GM18870 (cell line): ENCODE results near the gene SH3RF3.

Experiments used
- ATAC-seq: cut with Tn5 transposase; IDR thresholded peaks from one replicate; pipeline ENCODE4 v1.9.1; 2021; ENCODE audit warnings: moderate library complexity; ENCODE audit not compliant: unreplicated experiment

SH3RF3 gene

GRCh38 chr2:109439390-109439786 is 310.4 kb downstream of the SH3RF3 start:
- ATAC-seq = no peak

- ATAC-seq = no peak
Measured at GRCh38 chr2:109439986-109440385, 311.0 kb downstream of the SH3RF3 start.

DNA sequence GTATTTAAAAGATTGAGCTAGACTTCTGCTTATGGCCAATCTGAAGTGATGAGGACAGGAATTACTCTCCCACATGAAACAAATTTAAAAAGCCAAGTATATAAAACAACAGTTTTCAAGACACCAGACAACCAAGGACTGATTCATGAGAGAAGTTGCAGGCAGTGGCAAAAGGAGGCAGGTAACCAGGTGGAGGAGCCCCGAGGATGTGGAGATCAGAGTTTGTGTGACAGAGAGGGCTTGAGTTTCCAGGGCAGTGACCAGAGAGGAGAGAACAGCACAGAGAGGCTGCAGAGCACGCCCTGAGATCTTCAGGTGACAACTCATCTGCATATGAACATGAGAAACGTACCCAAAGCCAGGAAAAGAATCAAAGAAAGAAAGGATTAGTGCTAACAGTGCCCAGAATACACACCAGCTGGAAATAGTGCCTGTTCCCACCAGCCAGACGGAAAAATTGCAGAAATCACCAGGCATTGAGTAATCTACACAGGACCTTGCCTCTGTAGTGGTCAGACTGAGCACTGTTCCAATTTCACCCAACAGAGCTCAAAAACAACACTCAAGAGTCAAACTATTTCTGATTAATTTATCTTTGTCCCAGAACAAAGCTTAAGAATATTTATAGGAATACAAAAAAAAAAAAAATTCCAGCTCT is 311.6 kb downstream of the SH3RF3 start:
- no peak for ATAC-seq

DNA sequence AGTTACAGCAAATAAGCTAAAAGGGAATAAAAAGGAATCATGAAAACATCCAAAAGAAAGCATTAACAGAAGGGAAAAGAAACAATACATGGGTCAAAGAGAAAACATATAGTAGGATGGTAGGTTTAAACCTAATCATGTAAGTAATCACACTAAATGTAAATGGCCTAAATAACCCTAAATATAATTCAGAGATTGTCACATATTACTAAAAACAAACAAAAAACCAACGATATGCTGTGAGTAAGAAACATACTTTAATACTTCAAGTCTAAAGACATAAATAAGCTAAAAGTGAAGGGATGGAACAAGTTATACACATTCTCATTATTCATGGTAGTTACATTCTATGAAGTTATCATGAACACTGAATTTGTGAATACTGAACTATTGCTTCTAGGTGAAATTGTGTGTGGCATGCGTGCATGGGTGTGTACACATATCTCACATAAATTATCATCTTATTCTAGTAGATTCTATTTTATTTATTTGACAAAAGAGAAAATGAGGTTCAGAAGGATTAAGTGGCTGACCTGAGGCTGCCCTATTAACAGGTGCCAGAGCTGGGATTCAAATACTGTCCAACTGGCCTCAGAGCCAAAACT is 313.8 kb downstream of the SH3RF3 start:
- ATAC-seq = no peak

DNA sequence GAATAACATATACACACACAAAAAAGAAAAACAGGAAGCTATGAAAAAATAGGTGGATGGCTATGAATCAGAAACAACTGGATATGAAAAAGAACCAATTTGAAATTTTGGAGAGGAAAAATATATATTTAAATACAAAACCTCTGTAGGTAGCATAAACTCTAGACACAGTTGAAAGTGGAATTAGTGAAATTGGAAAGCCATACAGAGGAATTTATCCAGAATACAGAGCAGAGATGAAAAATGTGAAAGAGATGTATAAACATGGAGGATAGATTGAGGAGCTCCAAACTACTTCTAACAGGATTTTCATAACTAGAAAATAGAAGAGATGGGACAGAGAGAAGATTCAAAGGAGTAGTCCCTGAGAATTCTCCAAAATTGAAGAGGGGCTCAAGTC is 315.9 kb downstream of the SH3RF3 start:
- no peak for ATAC-seq

DNA sequence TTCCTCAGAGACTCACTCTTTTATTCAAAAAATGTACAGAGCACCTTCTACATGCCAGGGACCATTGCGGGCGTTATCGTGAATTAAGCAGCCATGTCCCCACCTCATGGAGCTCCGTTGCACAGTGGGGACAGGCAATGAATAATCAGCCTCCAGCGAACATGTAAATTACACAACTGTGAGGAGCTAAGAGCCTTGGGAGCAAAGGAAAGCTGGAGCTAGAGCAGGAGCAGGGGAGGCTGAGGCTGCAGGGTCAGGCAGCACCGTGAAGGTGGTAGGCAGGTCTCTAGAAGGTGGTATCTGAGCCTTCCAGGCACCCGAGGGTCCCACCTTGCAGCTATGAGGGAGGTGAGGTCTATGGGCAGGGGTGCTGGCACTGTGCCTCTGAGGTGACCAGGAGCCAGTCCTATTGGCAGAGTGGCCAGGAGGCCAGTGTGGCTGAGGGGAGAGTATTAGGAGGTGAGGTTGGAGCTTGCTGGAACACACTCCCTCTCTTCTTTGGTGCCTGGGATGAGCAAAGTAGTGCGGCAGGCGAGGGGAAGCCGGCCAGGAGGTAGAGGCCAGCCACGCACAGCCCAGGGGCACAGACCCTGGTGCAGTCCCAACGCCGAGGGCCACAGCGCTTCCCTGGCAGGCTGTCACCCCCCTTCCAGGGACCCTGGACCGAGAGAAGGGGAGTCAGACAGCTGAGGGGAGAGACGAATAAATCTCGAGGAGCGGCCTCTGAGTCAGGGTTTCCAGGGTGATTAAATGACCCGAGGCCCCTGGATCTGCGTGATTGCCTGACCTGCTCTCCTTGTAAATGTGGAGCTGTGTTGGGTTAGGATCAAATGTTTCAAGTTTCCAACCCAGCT is 317.5 kb downstream of the SH3RF3 start:
- ATAC-seq = no peak

- no peak for ATAC-seq
Measured at GRCh38 chr2:109447251-109447661, 318.3 kb downstream of the SH3RF3 start.

- no peak for ATAC-seq
Measured at GRCh38 chr2:109447776-109448175, 318.8 kb downstream of the SH3RF3 start.

DNA sequence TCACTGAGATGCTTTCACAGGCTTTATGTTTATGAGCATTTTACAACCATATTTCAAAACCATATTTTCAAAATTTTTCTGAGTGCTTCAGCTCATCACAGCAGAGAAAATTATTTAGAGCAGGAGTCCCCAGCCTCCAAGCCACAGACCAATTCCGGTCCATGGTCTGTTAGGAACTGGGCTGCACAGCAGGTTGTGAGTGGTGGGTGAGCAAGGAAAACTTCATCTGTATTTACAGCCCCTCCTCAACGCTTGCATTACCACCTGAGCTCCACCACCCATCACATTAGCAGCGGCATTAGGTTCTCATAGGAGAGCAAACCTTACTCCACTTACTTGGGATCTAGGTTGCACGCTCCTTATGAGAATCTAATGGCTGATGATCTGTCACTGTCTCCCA is 319.2 kb downstream of the SH3RF3 start:
- ATAC-seq = no peak

DNA sequence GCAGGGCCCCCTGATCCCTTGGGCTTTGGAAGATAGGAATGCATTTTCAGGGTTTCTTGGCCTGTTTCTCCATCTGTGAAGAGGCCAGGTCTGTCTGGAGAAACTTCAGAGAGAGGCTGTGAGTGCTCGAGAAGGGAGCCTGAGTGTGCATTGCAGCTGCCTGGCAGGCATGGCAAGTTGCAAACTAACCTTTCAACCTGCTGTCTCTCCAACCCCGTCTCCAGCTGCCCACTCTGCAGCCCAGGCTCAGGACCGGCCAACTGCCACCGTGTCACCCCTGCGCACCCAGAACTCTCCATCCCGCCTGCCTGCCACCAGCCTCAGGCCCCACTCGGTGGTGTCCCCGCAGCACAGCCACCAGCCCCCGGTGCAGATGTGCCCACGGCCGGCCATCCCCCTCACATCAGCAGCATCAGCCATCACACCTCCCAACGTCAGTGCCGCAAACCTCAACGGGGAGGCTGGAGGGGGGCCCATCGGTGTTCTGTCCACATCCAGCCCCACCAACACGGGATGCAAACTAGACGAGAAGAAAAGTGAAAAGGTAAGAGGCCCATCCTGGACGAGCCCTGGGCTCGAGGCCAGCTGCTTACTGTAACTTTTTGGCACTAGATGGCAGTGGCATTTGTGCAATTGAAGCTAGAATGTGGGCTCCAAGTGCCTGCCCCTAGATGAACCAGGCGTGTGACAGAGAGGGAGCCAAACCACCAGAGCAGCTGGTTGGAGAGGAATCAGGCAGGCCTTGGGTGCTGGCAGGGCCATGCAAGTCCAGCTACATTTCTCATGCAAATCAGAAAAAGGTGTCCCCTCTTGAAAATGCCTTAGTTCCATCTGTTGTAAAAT is 320.2 kb downstream of the SH3RF3 start:
- ATAC-seq = no peak

- no peak for ATAC-seq
Measured at GRCh38 chr2:109450574-109451273, 321.7 kb downstream of the SH3RF3 start.

- ATAC-seq = no peak
Measured at GRCh38 chr2:109451671-109452070, 322.7 kb downstream of the SH3RF3 start.

- no peak for ATAC-seq
Measured at GRCh38 chr2:109452318-109453305, 323.6 kb downstream of the SH3RF3 start.

DNA sequence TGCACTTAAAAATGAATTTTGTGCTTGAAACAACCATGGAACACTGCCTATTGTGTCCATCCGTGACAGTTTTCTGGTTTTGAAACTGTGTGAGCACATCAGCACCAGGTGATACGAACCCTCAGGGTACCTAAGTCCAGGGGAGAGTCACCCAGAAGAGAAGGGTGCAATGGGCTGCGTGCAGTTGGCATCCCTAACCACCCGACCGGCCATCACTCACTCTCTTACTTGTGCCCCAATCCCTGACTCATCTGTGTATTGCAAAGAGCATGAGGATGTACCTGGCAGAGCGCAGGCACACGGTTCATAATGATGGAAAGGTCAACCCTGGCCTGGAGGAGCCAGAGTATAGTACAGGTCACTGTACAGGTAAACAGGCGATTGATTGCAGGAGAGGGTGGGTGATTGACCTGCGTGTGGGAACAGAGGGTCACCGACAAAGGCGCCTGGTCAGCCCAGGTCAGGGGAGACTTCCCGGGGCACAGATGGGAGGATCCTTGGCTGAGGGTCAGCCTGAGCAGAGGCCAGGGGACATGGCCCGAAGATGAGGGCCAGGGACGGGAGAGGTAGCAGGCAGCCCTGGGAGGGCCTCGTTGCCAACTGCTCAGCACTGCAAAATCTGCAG is 324.5 kb downstream of the SH3RF3 start:
- no peak for ATAC-seq

- ATAC-seq = no peak
Measured at GRCh38 chr2:109454304-109454703, 325.3 kb downstream of the SH3RF3 start.

- no peak for ATAC-seq
Measured at GRCh38 chr2:109454765-109455394, 325.9 kb downstream of the SH3RF3 start.

GRCh38 chr2:109455731-109456691 is 327.0 kb downstream of the SH3RF3 start:
- no peak for ATAC-seq
